ENCODE measurements around the gene CHTF8. TPM values are rescaled to one million over a fixed set of nuclear protein-coding genes. Genes with fewer than 3 reads are reported as not detected.
A peak's percentile ranks its signal among the peaks of the same experiment; 100 is the strongest.

The CHTF8 gene
- polyA plus RNA-seq, 1 donor (not counting 4 experiments of a cell fraction or from before 2014, with no cell fraction given) = 96.0 TPM

DNA sequence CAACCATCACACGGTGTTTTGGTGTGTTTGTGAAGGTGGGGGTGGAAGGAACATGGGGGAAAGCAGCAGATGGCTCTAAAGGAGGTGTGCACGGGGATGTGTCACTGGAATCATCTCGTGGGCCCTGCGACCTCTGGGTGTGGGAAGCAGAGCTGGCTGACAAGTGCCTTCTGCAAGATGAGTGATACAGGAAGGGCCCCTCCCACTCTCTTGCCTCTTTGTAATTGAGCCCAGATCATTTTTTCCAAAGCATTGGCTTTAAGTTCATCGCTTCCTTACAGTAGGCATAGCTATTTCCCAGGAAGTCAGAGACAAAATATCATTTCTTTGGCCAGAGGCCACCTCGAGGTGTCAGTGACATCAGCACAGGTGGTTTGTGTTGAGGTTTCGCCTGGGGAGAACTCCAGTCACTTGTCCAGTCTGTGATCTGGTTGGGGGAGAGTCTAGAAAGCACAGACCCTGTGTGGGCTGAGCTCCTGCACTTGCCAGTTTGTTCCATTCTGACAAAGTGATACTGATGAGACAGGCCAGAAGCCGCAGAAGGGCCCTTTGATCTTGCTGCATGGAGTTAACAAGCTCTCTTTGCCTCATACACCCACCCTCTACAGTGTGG, 33.9 kb upstream of the CHTF8 start:
- FAIRE-seq = no peak
- no peaks in the 10 kb centered on the region for H3K79me2 ChIP-seq (ENCODE audit: control insufficient read depth, insufficient read depth, low read length)
- peaks cover 4% of the 10 kb centered on the region for H3K9me1 ChIP-seq (ENCODE audit: control insufficient read depth, extremely low read depth, insufficient read depth, low read length)
- peaks cover 11% of the 10 kb centered on the region for H4K20me1 ChIP-seq (ENCODE audit: control insufficient read depth, extremely low read depth, insufficient read depth, low read length)
- DNase-seq (ENCODE audit: low read depth, low spot score) = no peak
- H3K4me3 ChIP-seq (ENCODE audit: control insufficient read depth in 2 of 3, extremely low read depth in 1 of 3, insufficient read depth in 2 of 3, low read depth in 1 of 3, low read length in 3 of 3) = no peak overlapping the region
- peak overlapping the region; percentile 10 for H3K27ac ChIP-seq (ENCODE audit: control insufficient read depth, insufficient read depth, low read length)
- H3K9me3 ChIP-seq (ENCODE audit: control insufficient read depth, low read depth, low read length) = no peaks in the 10 kb centered on the region
- TF ChIP-seq, protein P1, sequence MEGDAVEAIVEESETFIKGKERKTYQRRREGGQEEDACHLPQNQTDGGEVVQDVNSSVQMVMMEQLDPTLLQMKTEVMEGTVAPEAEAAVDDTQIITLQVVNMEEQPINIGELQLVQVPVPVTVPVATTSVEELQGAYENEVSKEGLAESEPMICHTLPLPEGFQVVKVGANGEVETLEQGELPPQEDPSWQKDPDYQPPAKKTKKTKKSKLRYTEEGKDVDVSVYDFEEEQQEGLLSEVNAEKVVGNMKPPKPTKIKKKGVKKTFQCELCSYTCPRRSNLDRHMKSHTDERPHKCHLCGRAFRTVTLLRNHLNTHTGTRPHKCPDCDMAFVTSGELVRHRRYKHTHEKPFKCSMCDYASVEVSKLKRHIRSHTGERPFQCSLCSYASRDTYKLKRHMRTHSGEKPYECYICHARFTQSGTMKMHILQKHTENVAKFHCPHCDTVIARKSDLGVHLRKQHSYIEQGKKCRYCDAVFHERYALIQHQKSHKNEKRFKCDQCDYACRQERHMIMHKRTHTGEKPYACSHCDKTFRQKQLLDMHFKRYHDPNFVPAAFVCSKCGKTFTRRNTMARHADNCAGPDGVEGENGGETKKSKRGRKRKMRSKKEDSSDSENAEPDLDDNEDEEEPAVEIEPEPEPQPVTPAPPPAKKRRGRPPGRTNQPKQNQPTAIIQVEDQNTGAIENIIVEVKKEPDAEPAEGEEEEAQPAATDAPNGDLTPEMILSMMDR (optimal IDR thresholded peaks at IDR 0.05 in 1 of 3, IDR thresholded peaks at IDR 0.05 in 1 of 3, conservative IDR thresholded peaks at IDR 0.05 in 1 of 3; ENCODE audit: extremely low read depth in 1 of 3, insufficient read depth in 2 of 3, low read length in 3 of 3) = no peak
- TF ChIP-seq EZH2 (IDR thresholded peaks at IDR 0.05; ENCODE audit: low read length) = no peak
- H3K4me2 ChIP-seq (ENCODE audit: control insufficient read depth, extremely low read depth, insufficient read depth, low read depth, low read length) = peak overlapping the region; percentile 47
- no peak overlapping the region for H2AFZ ChIP-seq (ENCODE audit: control insufficient read depth, low read length)
- dilution Hi-C loops (cut with MboI; ENCODE audit: extremely low pct_ligation_motif_present, low sequenced_read_pairs) = no loop called here
- H3K36me3 ChIP-seq (ENCODE audit: control insufficient read depth in 2 of 2, extremely low read depth in 1 of 2, insufficient read depth in 2 of 2, low read length in 2 of 2) = peaks cover 25 to 45% of the 10 kb centered on the region in 2 experiments
- peaks cover 24% of the 10 kb centered on the region for H3K4me1 ChIP-seq (ENCODE audit: control insufficient read depth, extremely low read depth, insufficient read depth, low read length)
- H3K27me3 ChIP-seq (ENCODE audit: control insufficient read depth, extremely low read depth, insufficient read depth, low read length) = no peaks in the 10 kb centered on the region
- H3K9ac ChIP-seq (ENCODE audit: control insufficient read depth, extremely low read depth, insufficient read depth, low read length) = no peak overlapping the region

- dilution Hi-C loops (cut with MboI; ENCODE audit: extremely low pct_ligation_motif_present, low sequenced_read_pairs) = no loop called here
- peaks cover 28 to 50% of the 10 kb centered on the region in 2 experiments for H3K36me3 ChIP-seq (ENCODE audit: control insufficient read depth in 2 of 2, extremely low read depth in 1 of 2, insufficient read depth in 2 of 2, low read length in 2 of 2)
- H3K4me2 ChIP-seq (ENCODE audit: control insufficient read depth, extremely low read depth, insufficient read depth, low read depth, low read length) = no peak overlapping the region
- H3K27me3 ChIP-seq (ENCODE audit: control insufficient read depth, extremely low read depth, insufficient read depth, low read length) = no peaks in the 10 kb centered on the region
- DNase-seq (ENCODE audit: low read depth, low spot score) = no peak
- no peak overlapping the region for H3K4me3 ChIP-seq (ENCODE audit: control insufficient read depth in 2 of 3, extremely low read depth in 1 of 3, insufficient read depth in 2 of 3, low read depth in 1 of 3, low read length in 3 of 3)
- no peak overlapping the region for H3K27ac ChIP-seq (ENCODE audit: control insufficient read depth, insufficient read depth, low read length)
- no peak for FAIRE-seq
- H3K79me2 ChIP-seq (ENCODE audit: control insufficient read depth, insufficient read depth, low read length) = no peaks in the 10 kb centered on the region
- TF ChIP-seq, protein P1 (optimal IDR thresholded peaks at IDR 0.05 in 1 of 3, IDR thresholded peaks at IDR 0.05 in 1 of 3, conservative IDR thresholded peaks at IDR 0.05 in 1 of 3; ENCODE audit: extremely low read depth in 1 of 3, insufficient read depth in 2 of 3, low read length in 3 of 3) = no peak
- TF ChIP-seq EZH2 (IDR thresholded peaks at IDR 0.05; ENCODE audit: low read length) = no peak
- H2AFZ ChIP-seq (ENCODE audit: control insufficient read depth, low read length) = no peak overlapping the region
- H3K9me3 ChIP-seq (ENCODE audit: control insufficient read depth, low read depth, low read length) = no peaks in the 10 kb centered on the region
- peaks cover 11% of the 10 kb centered on the region for H4K20me1 ChIP-seq (ENCODE audit: control insufficient read depth, extremely low read depth, insufficient read depth, low read length)
- peaks cover 24% of the 10 kb centered on the region for H3K4me1 ChIP-seq (ENCODE audit: control insufficient read depth, extremely low read depth, insufficient read depth, low read length)
- peaks cover 4% of the 10 kb centered on the region for H3K9me1 ChIP-seq (ENCODE audit: control insufficient read depth, extremely low read depth, insufficient read depth, low read length)
- H3K9ac ChIP-seq (ENCODE audit: control insufficient read depth, extremely low read depth, insufficient read depth, low read length) = no peak overlapping the region
Measured at GRCh38 chr16:69165584-69165983, 33.2 kb upstream of the CHTF8 start.

Data from keratinocyte (primary cell).